GM10248 (cell line): ENCODE results near the gene NODAL.

Source experiments
- CTCF ChIA-PET: fragments of 300-600 bp; sonication (Branson Sonifier 250); formaldehyde crosslinking; extraction: SDS; loops from one replicate; lab custom pipeline; 2021; ENCODE audit warnings: antibody characterized with exemption; lab: Yijun Ruan, JAX
- POLR2A ChIA-PET: fragments of 350-650 bp; sonication (Branson Sonifier 250); formaldehyde crosslinking; extraction: SDS; loops from one replicate; lab custom pipeline; 2020; ENCODE audit warnings: antibody characterized with exemption; lab: Yijun Ruan, JAX
- DNase-seq: peaks from one replicate; pipeline ENCODE4 v3.0.0; 2012; ENCODE audit errors: extremely low spot score
- CTCF ChIP-seq: IDR thresholded peaks from 2 replicates; pipeline ENCODE4 v1.5.1; 2012; ENCODE audit warnings: mild to moderate bottlenecking, low read depth; ENCODE audit errors: extremely low read depth, missing control alignments, control extremely low read depth

NODAL gene

GRCh38 chr10:70403483-70404035 lies 37.9 kb downstream of the NODAL start:
- POLR2A ChIA-PET = interaction anchor here (0.7 to 0.9 kb wide), 3 partner anchors 11 to 233 kb away, joined by 3 to 4 read pairs (median 3); partner anchors contain the start of gene SAR1A
- DNase-seq = no peak
- CTCF ChIA-PET = interaction anchor here (1.0 to 3.6 kb wide), 10 partner anchors 9 to 257 kb away, joined by 3 to 26 read pairs (median 5); partner anchors contain the start of gene TYSND1
- TF ChIP-seq CTCF = no peak

DNA sequence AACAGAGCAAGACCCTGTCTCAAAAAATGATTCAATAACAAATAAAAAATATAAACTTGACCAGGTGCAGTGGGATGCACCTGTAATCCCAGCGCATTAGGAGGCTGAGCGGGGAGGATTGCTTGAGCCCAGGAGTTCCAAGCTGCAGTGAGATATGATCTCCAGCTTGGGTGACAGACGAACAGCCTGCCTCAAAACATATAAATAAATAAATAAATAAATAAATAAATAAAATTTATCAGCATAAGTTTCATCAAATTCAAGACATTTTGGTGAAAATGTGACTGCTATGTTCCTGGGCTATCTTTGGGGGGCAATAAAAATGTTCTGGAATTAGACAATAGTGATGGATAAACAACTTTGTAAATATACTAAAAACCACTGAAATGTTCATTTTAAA lies 42.3 kb downstream of the NODAL start:
- no peak for DNase-seq
- POLR2A ChIA-PET = no interaction called here
- CTCF ChIA-PET = interaction anchor here (1.2 kb wide), 2 partner anchors 35 to 283 kb away, joined by 3 read pairs; no protein-coding TSS in a partner anchor
- no peak for TF ChIP-seq CTCF

GRCh38 chr10:70396140-70396539 lies 45.3 kb downstream of the NODAL start:
- ChIA-PET POLR2A (no interaction called here), CTCF (interaction anchor here (1.5 to 2.7 kb wide), 4 partner anchors 9 to 280 kb away, joined by 5 to 8 read pairs (median 8); no protein-coding TSS in a partner anchor)
- DNase-seq = no peak
- TF ChIP-seq CTCF = no peak

- ChIA-PET POLR2A (no interaction called here), CTCF (interaction anchor here (1.0 to 3.1 kb wide), 3 partner anchors 10 to 28 kb away, joined by 3 to 14 read pairs (median 3); no protein-coding TSS in a partner anchor)
- no peak for TF ChIP-seq CTCF
- DNase-seq = no peak
These were observed 49.8 kb downstream of the NODAL start for GRCh38 chr10:70391654-70392053.
